Measurements from ENCODE around the gene SGMS1.

Gene SGMS1

DNA sequence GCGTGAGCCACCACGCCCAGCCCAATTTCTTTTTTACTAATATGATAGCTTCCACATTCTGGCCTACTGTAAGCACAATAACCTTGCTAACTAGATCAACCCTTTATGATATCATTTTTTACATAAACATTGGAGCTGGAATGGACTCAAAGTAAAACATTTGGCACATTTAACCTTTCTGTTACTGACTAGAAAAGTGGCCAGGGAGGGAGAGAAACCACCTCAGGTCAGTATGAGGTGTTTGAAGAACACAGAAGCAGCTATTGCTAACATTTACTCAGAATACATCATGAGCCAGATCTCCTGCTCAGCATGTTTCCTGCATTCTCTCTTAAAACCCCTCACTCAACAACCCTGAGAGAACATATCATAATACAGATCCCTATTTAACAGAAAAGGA lies 27.3 kb downstream of the SGMS1 start:
- DNase-seq (ENCODE audit: low read depth, low spot score), result no peak
- Histone ChIP-seq H3K27me3 (ENCODE audit: insufficient read depth, insufficient read length) (no peaks in the 10 kb centered on the region), H3K36me3 (ENCODE audit: insufficient read depth, insufficient read length, low read length) (no peaks in the 10 kb centered on the region), H3K9me3 (ENCODE audit: insufficient read depth, low read length) (no peaks in the 10 kb centered on the region), H3K4me1 (ENCODE audit: insufficient read depth, insufficient read length) (no peaks in the 10 kb centered on the region), H3K4me3 (ENCODE audit: insufficient read length, low read depth) (no peak overlapping the region), H3K9ac (ENCODE audit: insufficient read length, low read depth) (no peak overlapping the region)
- TF ChIP-seq SUZ12 (IDR thresholded peaks at IDR 0.05; ENCODE audit: extremely low read depth, insufficient read depth, insufficient read length) (no peak), ZNF274 (IDR thresholded peaks at IDR 0.05; ENCODE audit: low read depth, low read length) (no peak), YY1 (IDR thresholded peaks at IDR 0.05; ENCODE audit: insufficient read depth, insufficient read length) (no peak)

DNA sequence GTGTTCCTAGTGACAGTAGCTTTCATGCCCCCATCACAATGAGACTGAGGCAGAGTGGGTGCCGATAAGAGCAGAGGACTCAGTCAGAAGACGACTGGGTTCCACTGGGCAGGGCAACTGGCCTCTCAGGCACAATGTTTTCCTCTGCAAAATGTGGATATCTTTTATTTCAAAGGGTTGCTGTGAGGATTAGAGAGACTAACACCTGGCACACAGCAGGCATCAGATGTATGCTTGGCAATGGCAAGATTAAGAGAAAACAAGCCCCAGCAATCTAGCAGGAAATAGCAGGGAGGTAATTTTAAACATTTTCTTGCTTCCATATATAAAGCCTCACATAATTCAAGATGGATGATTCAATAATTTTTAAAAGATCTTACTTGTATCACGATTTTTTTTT lies 28.0 kb downstream of the SGMS1 start:
- DNase-seq (ENCODE audit: low read depth, low spot score), result no peak
- H3K4me3 ChIP-seq (ENCODE audit: insufficient read length, low read depth), result no peak overlapping the region

DNA sequence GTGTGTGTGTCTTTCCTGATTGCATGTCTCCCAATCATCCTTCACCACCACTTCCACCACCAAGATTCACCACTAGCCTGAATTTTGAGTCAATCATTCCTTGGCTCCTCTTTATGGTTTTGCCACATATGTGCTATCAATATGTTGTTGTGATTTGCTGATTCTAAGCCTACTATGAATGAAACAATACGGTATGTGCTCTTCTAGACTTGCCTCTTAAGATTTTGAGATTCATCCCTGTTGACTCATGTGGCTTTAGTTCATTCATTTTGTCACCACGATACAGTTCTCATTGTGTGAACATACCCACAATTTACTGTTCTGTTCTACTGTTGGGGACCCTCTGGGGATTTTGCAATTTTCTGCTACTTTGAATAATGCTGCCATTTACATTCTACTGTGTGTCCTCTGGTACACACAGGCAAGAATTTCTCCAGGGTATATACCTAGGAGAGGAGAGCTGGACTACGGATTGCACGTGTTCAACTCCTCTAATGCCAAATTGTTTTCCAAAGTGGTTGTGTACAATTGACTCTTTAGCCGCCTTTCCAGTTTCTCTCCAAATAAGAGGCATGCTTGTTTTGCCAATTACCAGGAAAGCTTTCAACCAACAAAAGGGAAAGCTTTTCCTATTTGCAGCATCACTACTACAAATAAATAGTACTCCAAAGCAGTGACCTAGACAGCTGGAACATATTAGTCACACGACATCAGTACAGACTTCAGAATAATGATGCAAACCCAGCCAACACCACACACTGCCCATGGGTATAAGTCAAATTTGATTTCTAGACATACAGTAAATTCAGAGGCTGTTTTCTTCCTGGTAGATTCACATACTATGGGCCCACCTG lies 30.0 kb downstream of the SGMS1 start:
- no peak for DNase-seq (ENCODE audit: low read depth, low spot score)
- TF ChIP-seq SUZ12 (IDR thresholded peaks at IDR 0.05; ENCODE audit: extremely low read depth, insufficient read depth, insufficient read length) (no peak), YY1 (IDR thresholded peaks at IDR 0.05; ENCODE audit: insufficient read depth, insufficient read length) (no peak), ZNF274 (IDR thresholded peaks at IDR 0.05; ENCODE audit: low read depth, low read length) (no peak)

More for the DNA sequence above, 28.0 kb downstream of the SGMS1 start:
- TF ChIP-seq ZNF274 (IDR thresholded peaks at IDR 0.05; ENCODE audit: low read depth, low read length) (no peak), SUZ12 (IDR thresholded peaks at IDR 0.05; ENCODE audit: extremely low read depth, insufficient read depth, insufficient read length) (no peak), YY1 (IDR thresholded peaks at IDR 0.05; ENCODE audit: insufficient read depth, insufficient read length) (no peak)
- no peaks in the 10 kb centered on the region for H3K27me3 ChIP-seq (ENCODE audit: insufficient read depth, insufficient read length)
- no peaks in the 10 kb centered on the region for H3K4me1 ChIP-seq (ENCODE audit: insufficient read depth, insufficient read length)
- no peak overlapping the region for H3K9ac ChIP-seq (ENCODE audit: insufficient read length, low read depth)
- no peaks in the 10 kb centered on the region for H3K36me3 ChIP-seq (ENCODE audit: insufficient read depth, insufficient read length, low read length)
- H3K9me3 ChIP-seq (ENCODE audit: insufficient read depth, low read length), result no peaks in the 10 kb centered on the region

DNA sequence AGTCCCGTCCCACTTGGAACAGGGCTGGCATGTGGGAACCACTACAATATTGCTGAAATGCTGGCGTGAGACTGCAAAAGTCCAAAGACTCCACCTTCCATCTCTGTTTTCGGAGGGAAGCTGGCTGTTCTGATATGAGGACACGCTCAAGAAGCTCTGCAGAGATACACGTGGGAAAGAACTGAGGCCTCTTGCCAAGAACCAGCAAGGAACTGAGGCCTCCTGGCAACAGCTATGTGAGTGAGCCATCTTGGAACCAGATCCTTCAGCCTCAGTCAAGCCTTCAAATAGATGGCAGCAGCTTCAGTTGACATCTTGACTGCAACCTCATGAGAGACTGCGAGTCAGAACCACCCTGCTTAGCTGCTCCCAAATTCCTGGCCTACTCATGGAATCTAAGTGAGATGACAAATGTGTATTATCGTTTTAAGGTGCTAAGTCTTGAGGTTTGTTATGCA lies 30.8 kb downstream of the SGMS1 start:
- Histone ChIP-seq H3K4me3 (ENCODE audit: insufficient read length, low read depth) (no peak overlapping the region), H3K4me1 (ENCODE audit: insufficient read depth, insufficient read length) (no peaks in the 10 kb centered on the region), H3K36me3 (ENCODE audit: insufficient read depth, insufficient read length, low read length) (peaks cover 9% of the 10 kb centered on the region), H3K9me3 (ENCODE audit: insufficient read depth, low read length) (no peaks in the 10 kb centered on the region), H3K27me3 (ENCODE audit: insufficient read depth, insufficient read length) (no peaks in the 10 kb centered on the region), H3K9ac (ENCODE audit: insufficient read length, low read depth) (no peak overlapping the region)
- DNase-seq (ENCODE audit: low read depth, low spot score), result no peak
- TF ChIP-seq YY1 (IDR thresholded peaks at IDR 0.05; ENCODE audit: insufficient read depth, insufficient read length) (no peak), SUZ12 (IDR thresholded peaks at IDR 0.05; ENCODE audit: extremely low read depth, insufficient read depth, insufficient read length) (no peak), ZNF274 (IDR thresholded peaks at IDR 0.05; ENCODE audit: low read depth, low read length) (no peak)

More for the DNA sequence above, 30.0 kb downstream of the SGMS1 start:
- no peaks in the 10 kb centered on the region for H3K27me3 ChIP-seq (ENCODE audit: insufficient read depth, insufficient read length)
- H3K9ac ChIP-seq (ENCODE audit: insufficient read length, low read depth), result no peak overlapping the region
- H3K9me3 ChIP-seq (ENCODE audit: insufficient read depth, low read length), result no peaks in the 10 kb centered on the region
- H3K4me3 ChIP-seq (ENCODE audit: insufficient read length, low read depth), result no peak overlapping the region
- peaks cover 9% of the 10 kb centered on the region for H3K36me3 ChIP-seq (ENCODE audit: insufficient read depth, insufficient read length, low read length)
- no peaks in the 10 kb centered on the region for H3K4me1 ChIP-seq (ENCODE audit: insufficient read depth, insufficient read length)

DNA sequence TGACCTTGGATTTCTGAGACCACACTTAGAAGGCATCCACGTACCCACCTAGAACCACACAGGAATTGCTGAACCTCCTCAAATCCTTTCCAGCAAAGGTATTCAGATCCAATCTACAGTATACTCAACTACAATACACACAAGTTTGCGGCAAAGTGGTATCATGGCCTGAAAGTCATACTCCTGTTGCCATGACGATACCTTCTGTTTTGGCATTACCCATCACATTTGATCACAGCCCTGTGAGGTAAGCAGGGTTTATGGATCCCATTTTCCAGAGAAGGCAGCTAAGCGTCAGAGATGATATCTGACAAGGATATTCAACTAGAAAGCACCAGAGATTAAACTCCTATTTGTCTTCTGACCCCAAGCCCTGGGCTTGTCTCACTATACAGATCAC lies 32.8 kb downstream of the SGMS1 start:
- no peak for TF ChIP-seq SUZ12 (IDR thresholded peaks at IDR 0.05; ENCODE audit: extremely low read depth, insufficient read depth, insufficient read length)
- no peak for TF ChIP-seq YY1 (IDR thresholded peaks at IDR 0.05; ENCODE audit: insufficient read depth, insufficient read length)
- no peak for TF ChIP-seq ZNF274 (IDR thresholded peaks at IDR 0.05; ENCODE audit: low read depth, low read length)
- Histone ChIP-seq H3K4me3 (ENCODE audit: insufficient read length, low read depth) (no peak overlapping the region), H3K36me3 (ENCODE audit: insufficient read depth, insufficient read length, low read length) (peaks cover 9% of the 10 kb centered on the region), H3K27me3 (ENCODE audit: insufficient read depth, insufficient read length) (no peaks in the 10 kb centered on the region), H3K9ac (ENCODE audit: insufficient read length, low read depth) (no peak overlapping the region), H3K9me3 (ENCODE audit: insufficient read depth, low read length) (no peaks in the 10 kb centered on the region), H3K4me1 (ENCODE audit: insufficient read depth, insufficient read length) (no peaks in the 10 kb centered on the region)
- no peak for DNase-seq (ENCODE audit: low read depth, low spot score)

DNA sequence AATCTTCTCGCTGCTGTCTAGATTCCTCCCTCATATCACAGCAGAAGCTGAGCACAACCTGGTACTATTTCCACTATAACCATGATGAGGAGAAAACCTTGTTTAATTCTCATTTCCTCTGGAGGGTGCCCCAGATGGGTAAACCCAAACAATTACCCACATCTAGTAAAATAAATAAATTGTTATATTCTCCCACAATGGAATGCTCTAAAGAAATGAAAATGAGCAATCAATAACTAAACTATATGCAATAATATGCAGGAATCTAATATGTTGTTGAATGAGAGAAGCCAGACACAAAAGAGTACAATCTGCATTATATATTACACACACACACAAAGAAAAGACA lies 37.0 kb downstream of the SGMS1 start:
- no peaks in the 10 kb centered on the region for H3K9me3 ChIP-seq (ENCODE audit: insufficient read depth, low read length)
- no peak overlapping the region for H3K4me3 ChIP-seq (ENCODE audit: insufficient read length, low read depth)
- H3K36me3 ChIP-seq (ENCODE audit: insufficient read depth, insufficient read length, low read length), result peaks cover 9% of the 10 kb centered on the region
- no peak for DNase-seq (ENCODE audit: low read depth, low spot score)
- no peaks in the 10 kb centered on the region for H3K4me1 ChIP-seq (ENCODE audit: insufficient read depth, insufficient read length)
- TF ChIP-seq SUZ12 (IDR thresholded peaks at IDR 0.05; ENCODE audit: extremely low read depth, insufficient read depth, insufficient read length) (no peak), ZNF274 (IDR thresholded peaks at IDR 0.05; ENCODE audit: low read depth, low read length) (no peak), YY1 (IDR thresholded peaks at IDR 0.05; ENCODE audit: insufficient read depth, insufficient read length) (no peak)
- no peaks in the 10 kb centered on the region for H3K27me3 ChIP-seq (ENCODE audit: insufficient read depth, insufficient read length)
- no peak overlapping the region for H3K9ac ChIP-seq (ENCODE audit: insufficient read length, low read depth)

DNA sequence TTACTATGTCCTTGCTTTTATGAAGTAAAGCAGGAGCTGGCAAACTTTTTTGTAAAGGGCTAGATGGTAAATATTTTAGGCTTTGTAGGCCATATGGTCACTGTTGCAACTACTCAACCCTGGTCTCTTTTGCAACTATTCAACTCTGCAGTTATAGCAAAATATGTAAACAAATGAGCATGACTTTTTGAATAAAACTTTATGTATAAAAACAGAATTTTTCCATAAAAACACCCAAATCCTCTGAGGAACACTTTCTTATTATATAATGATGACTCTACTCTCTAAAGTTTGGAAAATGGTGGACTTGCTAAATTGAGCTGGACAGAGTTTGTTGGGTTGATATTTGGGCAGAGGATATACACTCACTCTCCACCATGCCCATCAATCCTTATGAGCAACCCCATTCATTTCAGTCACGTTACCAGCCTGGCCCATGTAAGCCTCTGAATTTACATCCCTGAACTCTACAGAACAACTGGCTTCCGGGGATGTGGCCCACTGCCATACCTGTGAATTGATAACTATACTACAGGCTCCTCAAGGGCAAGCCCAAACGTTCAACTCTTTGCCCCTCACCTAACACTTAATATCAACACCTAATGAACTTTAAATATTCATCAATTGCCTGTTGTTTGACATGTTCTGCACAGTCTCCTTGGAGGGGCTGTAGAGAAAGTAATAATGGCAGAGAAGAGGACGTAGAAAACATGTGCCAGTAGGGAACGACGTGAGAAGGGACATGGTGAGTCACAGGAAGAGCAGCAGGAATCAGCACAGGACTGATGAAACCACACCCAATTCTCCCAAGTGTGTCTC lies 37.6 kb downstream of the SGMS1 start:
- DNase-seq (ENCODE audit: low read depth, low spot score), result no peak
- TF ChIP-seq ZNF274 (IDR thresholded peaks at IDR 0.05; ENCODE audit: low read depth, low read length), result no peak
- no peak for TF ChIP-seq YY1 (IDR thresholded peaks at IDR 0.05; ENCODE audit: insufficient read depth, insufficient read length)
- no peak for TF ChIP-seq SUZ12 (IDR thresholded peaks at IDR 0.05; ENCODE audit: extremely low read depth, insufficient read depth, insufficient read length)
- Histone ChIP-seq H3K9ac (ENCODE audit: insufficient read length, low read depth) (no peak overlapping the region), H3K4me1 (ENCODE audit: insufficient read depth, insufficient read length) (no peaks in the 10 kb centered on the region), H3K27me3 (ENCODE audit: insufficient read depth, insufficient read length) (no peaks in the 10 kb centered on the region), H3K4me3 (ENCODE audit: insufficient read length, low read depth) (no peak overlapping the region), H3K36me3 (ENCODE audit: insufficient read depth, insufficient read length, low read length) (peaks cover 9% of the 10 kb centered on the region), H3K9me3 (ENCODE audit: insufficient read depth, low read length) (no peaks in the 10 kb centered on the region)

Data from NT2/D1 (cell line).